HCT116 (cell line): ENCODE results near the gene TGM4. TPM values are rescaled to one million over a fixed set of nuclear protein-coding genes. Genes with fewer than 3 reads are reported as not detected.

ENCODE experiments used
- ATAC-seq: fragments of 200-7000 bp; cut with Tn5 transposase; 2 replicates; pipeline ENCODE4 v1.9.1; 2020; ENCODE audit warnings: mild to moderate bottlenecking, moderate library complexity
- BruUV-seq: library from RNA; stranded (reverse); fragments of 400-500 nt; replicated peaks from 2 replicates; lab custom pipeline; 2021; lab: Mats Ljungman, UMichigan
- CTCF ChIA-PET: fragments of 300-600 bp; sonication (Branson Sonifier 250); formaldehyde crosslinking; loops from one replicate; lab custom pipeline; 2021; ENCODE audit warnings: antibody characterized with exemption; lab: Charles Lee
- POLR2A ChIA-PET: fragments of 300-600, 350-600 bp; sonication (Branson Sonifier 250); formaldehyde crosslinking; loops from one replicate; lab custom pipeline; 2021; ENCODE audit warnings: antibody characterized with exemption; lab: Charles Lee
- RAD21 ChIA-PET, 2 experiments: fragments of 300-600 bp; sonication (Branson Sonifier 250); formaldehyde crosslinking; loops; one replicate each; lab custom pipeline; 2023; ENCODE audit warnings: low total read pairs in 2 of 2; ENCODE audit not compliant: uncharacterized antibody in 2 of 2, unreplicated experiment in 2 of 2, low non-redundant PET in 1 of 2; lab: Charles Lee
- DNase-seq: peaks from one replicate; pipeline ENCODE4 v3.0.0-alpha.2; 2010; ENCODE audit warnings: low read depth, low spot score
- H2AFZ ChIP-seq: fragments of 200-600 bp; shearing (Covaris generic), sonication (generic); 2 replicates; pipeline ENCODE4 v1.6.1; 2017; ENCODE audit warnings: low read depth, mixed run types, mixed read lengths, antibody characterized with exemption, low read length; ENCODE audit not compliant: poor library complexity, severe bottlenecking
- H3K27ac ChIP-seq: 2 replicates; pipeline ENCODE4 v1.5.1; 2012; ENCODE audit warnings: low read depth, low read length
- H3K27me3 ChIP-seq: fragments of 200-600 bp; sonication (generic); 2 replicates; pipeline ENCODE4 v1.6.1; 2016; ENCODE audit warnings: mixed run types, low read length, mixed read lengths; ENCODE audit not compliant: insufficient read depth
- H3K36me3 ChIP-seq, 2 experiments: fragments of 200-500 bp in 1 of 2; fragments of 200-600 bp in 1 of 2; sonication (Bioruptor generic) in 1 of 2; sonication (generic) in 1 of 2; 2 replicates each; pipeline versions ENCODE4 v1.5.1 to v1.6.1; 2014 to 2016; ENCODE audit warnings: low read length in 2 of 2, inconsistent platforms in 1 of 2, mixed read lengths in 1 of 2, mixed run types in 1 of 2; ENCODE audit not compliant: insufficient read depth in 2 of 2, control insufficient read depth in 1 of 2
- H3K4me1 ChIP-seq, 2 experiments: fragments of 200-600 bp in 1 of 2; sonication (generic) in 1 of 2; 2 replicates each; pipeline versions ENCODE4 v1.5.1 to v1.6.1; 2012 to 2017; ENCODE audit warnings: low read length in 2 of 2, inconsistent platforms in 1 of 2, mild to moderate bottlenecking in 1 of 2, mixed read lengths in 1 of 2, mixed run types in 1 of 2, moderate library complexity in 1 of 2; ENCODE audit not compliant: insufficient read depth in 2 of 2, control insufficient read depth in 1 of 2
- H3K4me2 ChIP-seq: fragments of 200-600 bp; sonication (generic); 2 replicates; pipeline ENCODE4 v1.6.1; 2017; ENCODE audit warnings: mixed run types, low read length, mixed read lengths
- H3K4me3 ChIP-seq, 2 experiments: fragments of 200-600 bp in 1 of 2; sonication (generic) in 1 of 2; replicated peaks in 1 of 2; 2 replicates each; pipeline ENCODE4 v1.5.1; 2011 to 2016; ENCODE audit warnings: low read length in 2 of 2, control low read depth in 1 of 2, low read depth in 1 of 2, mild to moderate bottlenecking in 1 of 2, mixed read lengths in 1 of 2, mixed run types in 1 of 2
- H3K79me2 ChIP-seq: fragments of 200-600 bp; sonication (generic); 2 replicates; pipeline ENCODE4 v1.6.1; 2017; ENCODE audit warnings: mild to moderate bottlenecking, mixed run types, low read length, moderate library complexity, mixed read lengths; ENCODE audit not compliant: insufficient read depth
- H3K9ac ChIP-seq: fragments of 200-600 bp; sonication (generic); 2 replicates; pipeline ENCODE4 v1.6.1; 2016; ENCODE audit warnings: low read length, mixed read lengths
- H3K9me2 ChIP-seq: fragments of 200-600 bp; sonication (generic), shearing (Covaris generic); 2 replicates; pipeline ENCODE4 v1.6.1; 2017; ENCODE audit warnings: mixed run types, mild to moderate bottlenecking, moderate library complexity; ENCODE audit not compliant: insufficient read depth
- H3K9me3 ChIP-seq, 2 experiments: fragments of 200-500 bp in 1 of 2; fragments of 200-600 bp in 1 of 2; sonication (Bioruptor generic) in 1 of 2; sonication (generic) in 1 of 2; 2 replicates each; pipeline ENCODE4 v1.6.1; 2014 to 2017; ENCODE audit warnings: low read length in 2 of 2, mixed read lengths in 2 of 2, inconsistent platforms in 1 of 2, low read depth in 1 of 2, mild to moderate bottlenecking in 1 of 2, mixed run types in 1 of 2, moderate library complexity in 1 of 2; ENCODE audit not compliant: control insufficient read depth in 1 of 2, insufficient read depth in 1 of 2
- H4K20me1 ChIP-seq: fragments of 200-600 bp; sonication (generic), shearing (Covaris generic); 2 replicates; pipeline ENCODE4 v1.6.1; 2017; ENCODE audit warnings: mixed run types, mild to moderate bottlenecking, moderate library complexity; ENCODE audit not compliant: insufficient read depth
- CBX3 ChIP-seq: IDR thresholded peaks from 2 replicates; pipeline ENCODE4 v1.6.1; 2012; ENCODE audit warnings: low read depth
- CEBPB ChIP-seq: IDR thresholded peaks from 2 replicates; pipeline ENCODE4 v1.6.1; 2012; ENCODE audit warnings: low read depth
- CTCF ChIP-seq, 3 experiments: fragments of 200-600 bp in 1 of 3; sonication (generic) in 1 of 3; IDR thresholded peaks in 2 of 3; conservative IDR thresholded peaks in 1 of 3; 2 replicates each; pipeline ENCODE4 v1.5.1; 2012 to 2017; ENCODE audit warnings: low read depth in 2 of 3, low read length in 2 of 3, antibody characterized with exemption in 1 of 3, borderline replicate concordance in 1 of 3, control low read depth in 1 of 3, mild to moderate bottlenecking in 1 of 3, mixed read lengths in 1 of 3, mixed run types in 1 of 3, moderate library complexity in 1 of 3; ENCODE audit not compliant: insufficient read depth in 1 of 3
- EZH2 ChIP-seq: fragments of 200-600 bp; sonication (generic); IDR thresholded peaks from 2 replicates; pipeline ENCODE4 v1.6.1; 2017; ENCODE audit warnings: antibody characterized with exemption, mixed run types
- EZH2phosphoT487 ChIP-seq: fragments of 200-600 bp; IDR thresholded peaks from 2 replicates; pipeline ENCODE4 v1.6.1; 2018; ENCODE audit warnings: antibody characterized with exemption, borderline replicate concordance
- POLR2A ChIP-seq: IDR thresholded peaks from 2 replicates; pipeline ENCODE4 v1.7.0; 2011; ENCODE audit warnings: borderline replicate concordance; ENCODE audit not compliant: insufficient read depth, insufficient read length; ENCODE audit errors: extremely low read depth
- POLR2AphosphoS5 ChIP-seq: IDR thresholded peaks from 2 replicates; pipeline ENCODE4 v1.6.1; 2011; ENCODE audit warnings: mild to moderate bottlenecking, low read depth, low read length, moderate library complexity
- SRF ChIP-seq: IDR thresholded peaks from 2 replicates; pipeline ENCODE4 v1.6.1; 2012; ENCODE audit warnings: low read depth
- TCF7L2 ChIP-seq: IDR thresholded peaks from 2 replicates; pipeline ENCODE4 v1.7.0; 2011; ENCODE audit warnings: borderline replicate concordance, inconsistent platforms; ENCODE audit not compliant: insufficient read depth, insufficient read length; ENCODE audit errors: extremely low read depth
- YY1 ChIP-seq: IDR thresholded peaks from 2 replicates; pipeline ENCODE4 v1.6.1; 2011; ENCODE audit warnings: low read length, low read depth, moderate library complexity, mild to moderate bottlenecking; ENCODE audit not compliant: insufficient replicate concordance; ENCODE audit errors: extremely low read depth
- ZBTB33 ChIP-seq: IDR thresholded peaks from 2 replicates; pipeline ENCODE4 v1.6.1; 2011; ENCODE audit warnings: mild to moderate bottlenecking, low read length, moderate library complexity; ENCODE audit not compliant: insufficient replicate concordance; ENCODE audit errors: extremely low read depth
- ZFX ChIP-seq: fragments of 450-650 bp; IDR thresholded peaks from 2 replicates; pipeline ENCODE4 v1.6.1; 2017
- intact Hi-C: fragments of 100-400 bp; cut with micrococcal nuclease; formaldehyde crosslinking; loops from 2 replicates; pipeline ENCODE4 v1.10.0; 2022
- total RNA-seq: library from RNA; stranded (reverse); gene quantifications from one replicate; pipeline ENCODE4 v1.2.1, GENCODE V29; 2021; ENCODE audit not compliant: unreplicated experiment
- TF ChIP-seq, protein P1 (sequence below): IDR thresholded peaks from 2 replicates; pipeline ENCODE4 v1.6.1; 2012
- TF ChIP-seq, protein P2 (sequence below): IDR thresholded peaks from 2 replicates; pipeline ENCODE4 v1.6.1; 2012

The TGM4 gene
- total RNA-seq, 1 experiment from 2014 or later: not detected

GRCh38 chr3:44926172-44926571, 51.8 kb downstream of the TGM4 start:
- Histone ChIP-seq H3K36me3 (peaks cover 0 to 7% of the 10 kb centered on the region in 2 experiments; a peak in 1 of 4 replicates), H3K9ac (no peak overlapping the region), H3K9me2 (no peaks in the 10 kb centered on the region), H3K4me3 (no peak overlapping the region), H3K9me3 (no peaks in the 10 kb centered on the region), H4K20me1 (no peaks in the 10 kb centered on the region)
- no peak for DNase-seq
- CTCF ChIA-PET: no interaction called here
- TF ChIP-seq TCF7L2 (no peak), CBX3 (no peak), ZFX (no peak), CTCF (IDR thresholded peaks at IDR 0.05 in 2 of 3, conservative IDR thresholded peaks at IDR 0.05 in 1 of 3; ENCODE audit: borderline replicate concordance in 1 of 3, insufficient read depth in 1 of 3, low read depth in 2 of 3, low read length in 2 of 3) (peak; percentile 9 to 48 (median 28); a peak in 3 of 6 replicates)
- TF ChIP-seq, all 23 proteins: peak for 1
- Histone ChIP-seq H2AFZ (no peak overlapping the region), H3K27me3 (no peaks in the 10 kb centered on the region), H3K79me2 (no peaks in the 10 kb centered on the region), H3K27ac (no peak overlapping the region), H3K4me2 (no peak overlapping the region), H3K4me1 (no peaks in the 10 kb centered on the region)
- RAD21 ChIA-PET: no interaction called here
- intact Hi-C loops: no loop called here
- ATAC-seq: peak; percentile 63
- TSS peak; percentile 19 for BruUV-seq
- POLR2A ChIA-PET: no interaction called here

GRCh38 chr3:44926921-44927320, 52.5 kb downstream of the TGM4 start:
- Histone ChIP-seq H3K27ac (no peak overlapping the region), H3K79me2 (no peaks in the 10 kb centered on the region), H3K36me3 (peaks cover 2 to 4% of the 10 kb centered on the region in 2 experiments; a peak in 3 of 4 replicates), H3K4me1 (no peaks in the 10 kb centered on the region), H2AFZ (no peak overlapping the region), H3K27me3 (no peaks in the 10 kb centered on the region), H3K4me2 (no peak overlapping the region), H3K9me3 (no peaks in the 10 kb centered on the region), H3K9me2 (no peaks in the 10 kb centered on the region), H3K9ac (no peak overlapping the region), H3K4me3 (no peak overlapping the region), H4K20me1 (no peaks in the 10 kb centered on the region)
- no peak for ATAC-seq
- ChIA-PET POLR2A (no interaction called here), CTCF (no interaction called here), RAD21 (no interaction called here)
- intact Hi-C loops: no loop called here
- DNase-seq: no peak
- BruUV-seq: no TSS peak
- TF ChIP-seq, protein P1, sequence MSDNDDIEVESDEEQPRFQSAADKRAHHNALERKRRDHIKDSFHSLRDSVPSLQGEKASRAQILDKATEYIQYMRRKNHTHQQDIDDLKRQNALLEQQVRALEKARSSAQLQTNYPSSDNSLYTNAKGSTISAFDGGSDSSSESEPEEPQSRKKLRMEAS: no peak
- TF ChIP-seq, protein P2, sequence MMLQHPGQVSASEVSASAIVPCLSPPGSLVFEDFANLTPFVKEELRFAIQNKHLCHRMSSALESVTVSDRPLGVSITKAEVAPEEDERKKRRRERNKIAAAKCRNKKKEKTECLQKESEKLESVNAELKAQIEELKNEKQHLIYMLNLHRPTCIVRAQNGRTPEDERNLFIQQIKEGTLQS: no peak
- TF ChIP-seq POLR2AphosphoS5 (no peak), EZH2 (no peak), EZH2phosphoT487 (no peak), POLR2A (no peak), SRF (no peak), YY1 (no peak), CEBPB (no peak), ZBTB33 (no peak)
